ENCODE measurements around the gene ABCA5. TPM values are rescaled to one million over a fixed set of nuclear protein-coding genes. Genes with fewer than 3 reads are reported as not detected.
"Not testable (repeated sequence)": the region's sequence is repeated elsewhere in the genome, so short reads cannot be mapped to it uniquely, and the experiment has no call there.

The ABCA5 gene
- polyA plus RNA-seq, 4 donors = 11.5 to 135 (median 41.3) TPM

DNA sequence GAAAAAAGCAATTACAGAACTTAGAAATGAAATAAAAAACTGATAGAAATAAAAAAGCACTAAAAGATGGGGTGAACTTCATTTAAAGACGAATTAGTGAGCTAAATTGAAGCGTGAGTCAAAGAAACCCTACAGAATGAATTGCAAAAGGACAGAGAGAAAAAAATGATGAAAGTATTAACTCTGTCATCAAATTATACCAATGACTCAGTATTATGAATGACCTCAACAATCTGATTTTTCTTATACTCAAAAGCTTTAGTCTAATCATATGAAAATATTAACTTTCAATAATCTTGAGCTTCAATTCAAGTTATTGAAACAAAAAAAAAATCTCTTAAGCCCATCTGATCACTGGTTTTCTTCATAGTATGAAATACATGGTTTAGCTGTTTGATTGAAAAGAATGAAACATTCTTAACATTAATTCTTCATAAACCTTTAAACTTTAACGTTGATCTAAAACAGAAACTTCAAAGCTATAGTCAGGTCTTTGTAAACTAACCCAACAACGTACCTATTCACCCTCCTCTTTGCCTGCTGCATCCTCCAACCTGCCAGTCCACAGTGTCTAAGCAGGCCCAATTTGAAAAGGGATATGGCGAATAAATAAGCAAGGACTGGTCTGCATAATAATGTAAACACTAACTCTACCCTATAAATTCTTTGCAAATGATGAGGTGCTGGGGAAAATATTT, 6.6 kb downstream of the ABCA5 start:
- Histone ChIP-seq H3K4me3 (ENCODE audit: low read depth in 1 of 3, low read length in 3 of 3) (no peak overlapping the region), H3K27me3 (ENCODE audit: control insufficient read depth in 3 of 3, insufficient read depth in 3 of 3, low read length in 3 of 3) (no peaks in the 10 kb centered on the region), H3K27ac (ENCODE audit: low read depth in 1 of 3, low read length in 2 of 3) (no peak overlapping the region), H3K36me3 (ENCODE audit: control insufficient read depth in 3 of 3, insufficient read depth in 2 of 3, low read depth in 1 of 3, low read length in 3 of 3) (peaks cover 0 to 3% (median 2%) of the 10 kb centered on the region in 3 donors), H3K4me1 (ENCODE audit: control insufficient read depth in 3 of 3, insufficient read depth in 2 of 3, low read depth in 1 of 3, low read length in 2 of 3) (peaks cover 3 to 6% (median 5%) of the 10 kb centered on the region in 3 donors), H3K9me3 (ENCODE audit: control insufficient read depth in 2 of 2, insufficient read depth in 1 of 2, low read depth in 1 of 2, low read length in 1 of 2) (no peaks in the 10 kb centered on the region)
- no peak for DNase-seq
- FAIRE-seq = peak; percentile 65
- WGBS, 3 donors = 62 to 66% (median 65%) methylated on average over 5 of the region's 5 CpGs

GRCh38 chr17:69317625-69318024, 9.3 kb downstream of the ABCA5 start:
- no peaks in the 10 kb centered on the region for H3K4me1 ChIP-seq (ENCODE audit: control insufficient read depth in 3 of 3, insufficient read depth in 2 of 3, low read depth in 1 of 3, low read length in 2 of 3)
- peaks cover 0 to 3% (median 2%) of the 10 kb centered on the region in 3 donors for H3K36me3 ChIP-seq (ENCODE audit: control insufficient read depth in 3 of 3, insufficient read depth in 2 of 3, low read depth in 1 of 3, low read length in 3 of 3)
- no peaks in the 10 kb centered on the region for H3K27me3 ChIP-seq (ENCODE audit: control insufficient read depth in 3 of 3, insufficient read depth in 3 of 3, low read length in 3 of 3)
- H3K4me3 ChIP-seq (ENCODE audit: low read depth in 1 of 3, low read length in 3 of 3) = no peak overlapping the region
- no peaks in the 10 kb centered on the region for H3K9me3 ChIP-seq (ENCODE audit: control insufficient read depth in 2 of 2, insufficient read depth in 1 of 2, low read depth in 1 of 2, low read length in 1 of 2)
- no peak for FAIRE-seq
- DNase-seq = no peak
- H3K27ac ChIP-seq (ENCODE audit: low read depth in 1 of 3, low read length in 2 of 3) = no peak overlapping the region
- WGBS, 3 donors = 88 to 92% (median 92%) methylated on average over 1 of the region's 1 CpG

DNA sequence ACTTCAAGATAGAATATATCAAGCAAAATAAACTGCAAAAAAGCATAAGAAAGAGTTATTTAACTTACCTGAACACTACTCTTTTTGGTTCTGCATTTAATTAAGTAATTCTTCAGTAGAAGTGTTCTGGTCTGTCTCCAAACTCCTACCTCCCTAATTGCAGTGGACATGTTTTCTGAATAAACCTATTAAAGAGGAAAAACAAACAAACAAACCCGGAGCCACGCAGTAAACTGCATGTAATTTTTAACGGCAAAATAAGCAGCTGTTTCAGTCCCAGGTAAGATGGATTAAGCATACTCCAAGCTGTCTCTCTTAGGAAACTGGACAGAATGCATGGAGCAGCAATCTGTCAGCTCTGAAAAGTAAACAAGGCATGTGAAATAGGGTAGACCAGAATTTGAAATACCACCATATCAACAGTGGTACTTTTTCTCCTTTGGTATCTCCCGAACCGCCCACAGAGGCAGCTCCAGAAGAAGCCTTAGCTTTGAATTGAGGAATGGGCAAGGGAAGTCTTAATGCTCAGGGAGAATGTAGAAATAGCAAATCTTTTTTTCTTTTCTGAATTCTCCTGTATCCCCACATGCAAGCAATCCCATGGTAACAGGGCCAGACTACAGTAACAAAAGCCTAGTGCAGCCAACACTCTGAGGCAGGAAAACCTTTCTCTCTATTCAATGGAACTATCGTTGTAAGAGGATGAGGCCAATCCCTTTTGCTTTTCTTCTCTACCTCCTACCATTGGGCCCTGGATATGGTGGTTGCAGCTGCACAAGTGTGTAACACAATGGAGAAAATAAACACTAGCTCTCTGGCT, 12.5 kb downstream of the ABCA5 start:
- no peak for FAIRE-seq
- no peak overlapping the region for H3K27ac ChIP-seq (ENCODE audit: low read depth in 1 of 3, low read length in 2 of 3)
- 57 to 68% (median 68%) methylated on average over 6 of the region's 6 CpGs for WGBS, 3 donors

GRCh38 chr17:69305177-69305576, 21.8 kb downstream of the ABCA5 start:
- Histone ChIP-seq H3K36me3 (ENCODE audit: control insufficient read depth in 3 of 3, insufficient read depth in 2 of 3, low read depth in 1 of 3, low read length in 3 of 3) (peaks cover 0 to 13% (median 5%) of the 10 kb centered on the region in 3 donors), H3K4me3 (ENCODE audit: low read depth in 1 of 3, low read length in 3 of 3) (no peak overlapping the region), H3K27me3 (ENCODE audit: control insufficient read depth in 3 of 3, insufficient read depth in 3 of 3, low read length in 3 of 3) (no peaks in the 10 kb centered on the region), H3K4me1 (ENCODE audit: control insufficient read depth in 3 of 3, insufficient read depth in 2 of 3, low read depth in 1 of 3, low read length in 2 of 3) (no peaks in the 10 kb centered on the region), H3K9me3 (ENCODE audit: control insufficient read depth in 2 of 2, insufficient read depth in 1 of 2, low read depth in 1 of 2, low read length in 1 of 2) (no peaks in the 10 kb centered on the region), H3K27ac (ENCODE audit: low read depth in 1 of 3, low read length in 2 of 3) (no peak overlapping the region)
- 92 to 97% (median 96%) methylated on average over 2 of the region's 2 CpGs for WGBS, 3 donors
- FAIRE-seq (no peak), DNase-seq (no peak)

More for the DNA sequence above, 12.5 kb downstream of the ABCA5 start:
- DNase-seq = no peak
- H3K9me3 ChIP-seq (ENCODE audit: control insufficient read depth in 2 of 2, insufficient read depth in 1 of 2, low read depth in 1 of 2, low read length in 1 of 2) = no peaks in the 10 kb centered on the region
- no peak overlapping the region for H3K4me3 ChIP-seq (ENCODE audit: low read depth in 1 of 3, low read length in 3 of 3)
- peaks cover 0 to 12% (median 8%) of the 10 kb centered on the region in 3 donors for H3K36me3 ChIP-seq (ENCODE audit: control insufficient read depth in 3 of 3, insufficient read depth in 2 of 3, low read depth in 1 of 3, low read length in 3 of 3)
- H3K27me3 ChIP-seq (ENCODE audit: control insufficient read depth in 3 of 3, insufficient read depth in 3 of 3, low read length in 3 of 3) = no peaks in the 10 kb centered on the region
- H3K4me1 ChIP-seq (ENCODE audit: control insufficient read depth in 3 of 3, insufficient read depth in 2 of 3, low read depth in 1 of 3, low read length in 2 of 3) = no peaks in the 10 kb centered on the region

DNA sequence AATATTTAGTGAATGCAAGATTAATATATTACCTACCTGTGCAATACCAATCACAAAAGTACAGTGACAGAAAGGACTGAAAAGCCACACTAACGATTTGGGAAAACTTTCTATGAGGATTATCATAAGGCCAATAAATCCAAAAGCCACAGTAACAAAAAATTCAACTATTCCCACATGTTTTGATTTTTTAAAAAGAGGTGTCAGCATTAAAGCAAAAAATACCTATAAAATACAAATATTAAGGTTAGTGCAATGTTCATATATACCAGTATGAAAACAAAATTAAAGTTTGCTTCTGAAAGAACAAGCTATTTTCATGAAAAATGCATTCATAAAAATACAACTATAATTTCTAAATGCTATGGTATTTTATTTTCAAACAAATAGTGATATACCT, 24.3 kb downstream of the ABCA5 start:
- Histone ChIP-seq H3K9me3 (ENCODE audit: control insufficient read depth in 2 of 2, insufficient read depth in 1 of 2, low read depth in 1 of 2, low read length in 1 of 2) (no peaks in the 10 kb centered on the region), H3K4me1 (ENCODE audit: control insufficient read depth in 3 of 3, insufficient read depth in 2 of 3, low read depth in 1 of 3, low read length in 2 of 3) (no peaks in the 10 kb centered on the region), H3K27me3 (ENCODE audit: control insufficient read depth in 3 of 3, insufficient read depth in 3 of 3, low read length in 3 of 3) (no peaks in the 10 kb centered on the region), H3K36me3 (ENCODE audit: control insufficient read depth in 3 of 3, insufficient read depth in 2 of 3, low read depth in 1 of 3, low read length in 3 of 3) (peaks cover 0 to 12% (median 4%) of the 10 kb centered on the region in 3 donors), H3K27ac (ENCODE audit: low read depth in 1 of 3, low read length in 2 of 3) (no peak overlapping the region), H3K4me3 (ENCODE audit: low read depth in 1 of 3, low read length in 3 of 3) (no peak overlapping the region)
- FAIRE-seq (peak; percentile 26), DNase-seq (no peak)
- WGBS, 3 donors = 83 to 88% (median 87%) methylated on average over 1 of the region's 1 CpG

DNA sequence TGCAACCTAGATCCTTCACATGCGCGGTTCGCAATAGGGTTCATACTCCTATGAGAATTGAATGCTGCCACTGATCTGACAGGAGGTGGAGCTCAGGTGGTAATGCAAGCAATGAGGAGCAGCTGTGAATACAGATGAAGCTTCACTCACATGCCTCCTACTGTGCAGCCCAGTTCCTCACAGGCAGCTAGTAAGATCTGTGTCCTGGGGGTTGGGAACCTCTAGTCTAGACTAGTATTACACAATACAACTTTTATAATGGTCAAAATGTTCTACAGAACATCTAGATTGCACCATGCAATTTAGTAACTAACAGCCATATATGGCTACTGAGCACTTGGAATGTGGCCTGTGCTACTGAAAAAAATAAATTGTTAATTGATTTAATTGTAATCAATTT, 26.7 kb downstream of the ABCA5 start:
- Histone ChIP-seq H3K27me3 (ENCODE audit: control insufficient read depth in 3 of 3, insufficient read depth in 3 of 3, low read length in 3 of 3) (no peaks in the 10 kb centered on the region), H3K4me3 (ENCODE audit: low read depth in 1 of 3, low read length in 3 of 3) (no peak overlapping the region), H3K4me1 (ENCODE audit: control insufficient read depth in 3 of 3, insufficient read depth in 2 of 3, low read depth in 1 of 3, low read length in 2 of 3) (no peaks in the 10 kb centered on the region), H3K36me3 (ENCODE audit: control insufficient read depth in 3 of 3, insufficient read depth in 2 of 3, low read depth in 1 of 3, low read length in 3 of 3) (peaks cover 0 to 16% (median 9%) of the 10 kb centered on the region in 3 donors), H3K27ac (ENCODE audit: low read depth in 1 of 3, low read length in 2 of 3) (no peak overlapping the region), H3K9me3 (ENCODE audit: control insufficient read depth in 2 of 2, insufficient read depth in 1 of 2, low read depth in 1 of 2, low read length in 1 of 2) (no peaks in the 10 kb centered on the region)
- DNase-seq (no peak), FAIRE-seq (no peak)
- 96 to 99% (median 97%) methylated on average over 3 of the region's 3 CpGs for WGBS, 3 donors

DNA sequence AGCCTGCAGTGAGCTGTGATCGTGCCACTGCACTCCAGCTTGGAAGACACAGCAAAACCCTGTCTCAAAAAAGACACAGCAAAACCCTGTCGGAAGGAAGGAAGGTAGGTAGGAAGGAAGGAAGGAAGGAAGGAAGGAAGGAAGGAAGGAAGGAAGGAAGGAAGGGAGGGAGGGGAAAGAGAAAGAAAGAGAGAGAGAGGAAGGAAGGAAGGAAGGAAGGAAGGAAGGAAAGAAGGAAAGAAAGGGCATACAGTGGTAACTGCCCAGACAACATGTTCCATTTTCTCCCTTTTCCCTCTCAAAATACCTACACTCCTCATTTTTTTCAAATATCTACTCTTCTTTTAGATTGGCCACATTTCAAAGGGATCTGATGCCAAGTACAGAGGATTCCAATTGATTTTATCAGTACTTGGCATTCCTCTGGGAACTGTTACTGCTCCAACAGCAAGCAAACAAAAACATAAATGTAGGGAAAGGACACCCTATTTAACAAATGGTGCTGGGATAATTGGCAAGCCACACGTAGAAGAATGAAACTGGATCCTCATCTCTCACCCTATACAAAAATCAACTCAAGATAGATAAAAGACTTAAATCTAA, 28.7 kb downstream of the ABCA5 start:
- H3K36me3 ChIP-seq (ENCODE audit: control insufficient read depth in 3 of 3, insufficient read depth in 2 of 3, low read depth in 1 of 3, low read length in 3 of 3) = peaks cover under 1 to 18% (median 9%) of the 10 kb centered on the region in 3 donors
- not testable (repeated sequence) for DNase-seq; H3K9me3 ChIP-seq (ENCODE audit: control insufficient read depth in 2 of 2, insufficient read depth in 1 of 2, low read depth in 1 of 2, low read length in 1 of 2); H3K4me1 ChIP-seq (ENCODE audit: control insufficient read depth in 3 of 3, insufficient read depth in 2 of 3, low read depth in 1 of 3, low read length in 2 of 3); H3K4me3 ChIP-seq (ENCODE audit: low read depth in 1 of 3, low read length in 3 of 3); H3K27me3 ChIP-seq (ENCODE audit: control insufficient read depth in 3 of 3, insufficient read depth in 3 of 3, low read length in 3 of 3); FAIRE-seq; H3K27ac ChIP-seq (ENCODE audit: low read depth in 1 of 3, low read length in 2 of 3)
- WGBS, 3 donors = 94 to 96% (median 94%) methylated on average over 3 of the region's 3 CpGs

GRCh38 chr17:69287168-69287567, 39.8 kb downstream of the ABCA5 start:
- WGBS, 3 donors = 82 to 87% (median 83%) methylated on average over 1 of the region's 1 CpG
- H3K9me3 ChIP-seq (ENCODE audit: control insufficient read depth in 2 of 2, insufficient read depth in 1 of 2, low read depth in 1 of 2, low read length in 1 of 2) = no peaks in the 10 kb centered on the region
- no peak overlapping the region for H3K4me3 ChIP-seq (ENCODE audit: low read depth in 1 of 3, low read length in 3 of 3)
- no peaks in the 10 kb centered on the region for H3K27me3 ChIP-seq (ENCODE audit: control insufficient read depth in 3 of 3, insufficient read depth in 3 of 3, low read length in 3 of 3)
- no peaks in the 10 kb centered on the region for H3K4me1 ChIP-seq (ENCODE audit: control insufficient read depth in 3 of 3, insufficient read depth in 2 of 3, low read depth in 1 of 3, low read length in 2 of 3)
- FAIRE-seq (no peak), DNase-seq (no peak)
- H3K27ac ChIP-seq (ENCODE audit: low read depth in 1 of 3, low read length in 2 of 3) = no peak overlapping the region
- H3K36me3 ChIP-seq (ENCODE audit: control insufficient read depth in 3 of 3, insufficient read depth in 2 of 3, low read depth in 1 of 3, low read length in 3 of 3) = peaks cover 3 to 20% (median 15%) of the 10 kb centered on the region in 3 donors
